Spleen (tissue), 11 donors: Measurements from ENCODE around the gene CD81. TPM values are rescaled to one million over a fixed set of nuclear protein-coding genes. Genes with fewer than 3 reads are reported as not detected.

Source experiments
- DNase-seq: peaks from one replicate; pipeline ENCODE4 v3.0.0-alpha.2; 2020
- H3K27ac ChIP-seq, 8 donors: fragments of 200-600 bp; sonication (generic) in 7 of 8; 1 replicate in 4 of 8; 2 replicates in 4 of 8; pipeline versions ENCODE4 v1.5.0 to v1.8.0; 2016 to 2021; ENCODE audit warnings: inconsistent platforms in 4 of 8, mild to moderate bottlenecking in 4 of 8, moderate library complexity in 1 of 8
- H3K27me3 ChIP-seq, 7 donors: fragments of 200-600 bp; sonication (generic) in 6 of 7; replicated peaks in 1 of 7; 1 replicate in 4 of 7; 2 replicates in 3 of 7; pipeline versions ENCODE4 v1.5.0 to v1.8.0; 2016 to 2021; ENCODE audit warnings: inconsistent platforms in 3 of 7, mild to moderate bottlenecking in 1 of 7
- H3K36me3 ChIP-seq, 6 donors: fragments of 200-600 bp; sonication (generic) in 5 of 6; 1 replicate in 4 of 6; 2 replicates in 2 of 6; pipeline versions ENCODE4 v1.5.0 to v1.8.0; 2016 to 2021; ENCODE audit warnings: inconsistent platforms in 2 of 6
- H3K4me1 ChIP-seq, 6 donors: fragments of 200-600 bp; sonication (generic) in 5 of 6; 1 replicate in 3 of 6; 2 replicates in 3 of 6; pipeline versions ENCODE4 v1.5.0 to v1.8.0; 2016 to 2021; ENCODE audit warnings: inconsistent platforms in 3 of 6
- H3K4me3 ChIP-seq, 8 donors: fragments of 200-600 bp; sonication (generic) in 7 of 8; 1 replicate in 4 of 8; 2 replicates in 4 of 8; pipeline versions ENCODE4 v1.5.0 to v1.8.0; 2016 to 2021; ENCODE audit warnings: inconsistent platforms in 4 of 8, mild to moderate bottlenecking in 4 of 8, moderate library complexity in 2 of 8
- H3K9me3 ChIP-seq, 8 donors: fragments of 200-600 bp; sonication (generic) in 7 of 8; 1 replicate in 4 of 8; 2 replicates in 4 of 8; pipeline versions ENCODE4 v1.5.0 to v1.8.0; 2016 to 2021; ENCODE audit warnings: inconsistent platforms in 4 of 8
- POLR2A ChIP-seq, 3 donors: fragments of 450-650 bp; IDR thresholded peaks; one replicate each; pipeline ENCODE4 v1.5.1; 2017; ENCODE audit warnings: antibody characterized with exemption in 3 of 3, mild to moderate bottlenecking in 1 of 3
- POLR2AphosphoS5 ChIP-seq, 3 donors: sonication (generic); formaldehyde crosslinking; IDR thresholded peaks; one replicate each; pipeline ENCODE4 v1.5.1; 2017; ENCODE audit warnings: antibody characterized with exemption in 3 of 3
- WGBS, 5 donors: extraction: QIAGEN DNeasy Blood & Tissue Kit in 3 of 5; methylation state at CpG; one replicate each; pipeline versions ENCODE4 v1.1.5 to v1.1.7; 2013 to 2018; 5-methylcytosine and 5-hydroxymethylcytosine counted together
- intact Hi-C: fragments of 100-400 bp; cut with DNase I; formaldehyde crosslinking; loops from one replicate; pipeline ENCODE4 v1.15.0; 2023; ENCODE audit warnings: low total_unique reads
- polyA plus RNA-seq, 3 donors: library from polyadenylated mRNA; stranded (reverse); fragments of 200-250 nt; gene quantifications; one replicate each; pipeline ENCODE4 v1.2.1, GENCODE V29; 2013
- total RNA-seq, 7 donors: library from RNA; depleted of rRNA in 3 of 7; stranded (reverse); fragments of >200 nt in 3 of 7; fragmentation: NEBNext Ultra II Directional in 4 of 7; extraction: Animal tissue kit (Norgen Biotek cat#: 25700) in 4 of 7; gene quantifications; one replicate each; pipeline versions ENCODE4 v1.1.0 to v1.2.1, GENCODE V29; 2016 to 2021
- TF ChIP-seq, protein P1 (sequence below), 11 experiments: fragments of 200-600 bp in 7 of 11; fragments of 450-650 bp in 4 of 11; sonication (generic) in 4 of 11; IDR thresholded peaks in 8 of 11; conservative IDR thresholded peaks in 3 of 11; 1 replicate in 7 of 11; 2 replicates in 4 of 11; pipeline versions ENCODE4 v1.4.0 to v1.8.0; 2016 to 2021; ENCODE audit warnings: antibody characterized with exemption in 11 of 11, inconsistent platforms in 4 of 11, mild to moderate bottlenecking in 1 of 11
- donor health status: healthy with polysubstance abuse.
- donor health status: DM: no; HTN: no; CAD: no; lungs with moderate emphysema.
- donor health status: DM: no; HTN: no; CAD: no.
- donor health status: Bipolar disorder and iron deficiency.
- donor health status: healthy.
- donor health status: DM: no; HTN: no; CAD: no.
- donor health status: DM: yes; HTN: yes; CAD: no.

The CD81 gene
- total and polyA plus RNA-seq, 10 donors: 191 to 594 (median 433) TPM

DNA sequence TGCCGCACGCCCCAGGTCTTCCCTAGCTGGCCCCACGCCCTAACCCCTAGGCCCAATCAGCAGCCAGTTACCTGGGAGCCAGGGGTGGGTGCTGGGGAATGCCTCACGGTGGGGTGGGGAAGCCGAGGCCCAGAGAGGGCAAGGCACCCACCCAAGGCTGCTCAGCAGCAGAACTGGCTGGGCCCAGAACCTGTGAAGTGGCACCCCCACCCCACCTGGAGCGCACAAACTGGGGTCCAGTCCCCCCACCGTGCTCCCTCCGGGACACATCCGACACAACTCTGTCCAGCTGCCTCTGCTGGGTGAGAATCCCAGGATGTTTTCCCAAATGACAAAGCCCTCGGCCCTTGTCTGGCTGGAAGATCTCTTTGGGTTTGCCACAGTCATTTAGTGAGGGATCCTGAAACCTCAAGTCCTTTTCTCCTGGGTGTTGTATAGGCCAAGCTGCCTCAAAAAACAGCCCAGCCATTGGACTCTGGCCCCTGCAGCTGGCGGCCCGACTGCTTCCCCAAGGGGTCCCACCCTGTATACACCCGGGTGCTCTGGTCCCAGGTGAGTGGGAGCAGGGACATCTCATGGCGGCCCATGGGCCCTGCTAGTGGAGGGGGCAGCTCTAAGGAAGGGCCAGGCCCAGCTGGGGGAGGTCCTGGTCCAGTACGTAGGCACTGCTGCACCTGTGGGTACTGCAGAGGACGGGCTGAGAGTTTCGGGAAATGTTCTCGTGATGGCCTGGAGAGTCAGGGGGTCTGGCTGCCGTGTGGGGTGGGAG, 44.3 kb downstream of the CD81 start:
- no peak for DNase-seq
- 63 to 82% (median 81%) methylated on average over 12 to 19 of the region's 19 CpGs for WGBS, 5 donors

DNA sequence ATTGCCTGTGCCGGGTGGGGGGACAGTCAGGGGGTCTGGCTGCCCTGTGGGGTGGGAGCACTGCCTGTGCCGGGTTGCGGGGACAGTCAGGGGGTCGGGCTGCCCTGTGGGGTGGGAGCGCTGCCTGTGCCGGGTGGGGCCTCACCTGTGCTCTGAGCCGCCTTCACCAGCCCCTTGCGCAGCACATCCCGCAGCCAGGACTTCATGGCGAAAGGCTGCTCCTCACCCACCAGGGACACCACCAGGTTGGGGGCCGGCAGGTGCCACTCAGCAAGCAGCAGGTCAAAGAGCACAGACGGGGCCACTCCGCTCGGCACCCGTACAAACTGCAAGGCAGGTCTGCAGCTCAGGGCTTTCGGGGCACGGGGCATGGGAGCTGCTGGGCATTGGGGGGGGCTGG, 44.9 kb downstream of the CD81 start:
- Histone ChIP-seq H3K27ac (no peak overlapping the region), H3K36me3 (no peaks in the 10 kb centered on the region), H3K4me1 (peaks cover 6 to 21% (median 14%) of the 10 kb centered on the region in 6 donors), H3K9me3 (no peaks in the 10 kb centered on the region), H3K27me3 (peaks cover 0 to 39% (median 9%) of the 10 kb centered on the region in 7 donors), H3K4me3 (no peak overlapping the region)
- 83 to 91% (median 88%) methylated on average over 13 to 17 of the region's 17 CpGs for WGBS, 5 donors
- intact Hi-C loops: no loop called here
- no peak for TF ChIP-seq POLR2A (IDR thresholded peaks at IDR 0.05)
- TF ChIP-seq POLR2AphosphoS5 (IDR thresholded peaks at IDR 0.05): no peak
- TF ChIP-seq, protein P1, sequence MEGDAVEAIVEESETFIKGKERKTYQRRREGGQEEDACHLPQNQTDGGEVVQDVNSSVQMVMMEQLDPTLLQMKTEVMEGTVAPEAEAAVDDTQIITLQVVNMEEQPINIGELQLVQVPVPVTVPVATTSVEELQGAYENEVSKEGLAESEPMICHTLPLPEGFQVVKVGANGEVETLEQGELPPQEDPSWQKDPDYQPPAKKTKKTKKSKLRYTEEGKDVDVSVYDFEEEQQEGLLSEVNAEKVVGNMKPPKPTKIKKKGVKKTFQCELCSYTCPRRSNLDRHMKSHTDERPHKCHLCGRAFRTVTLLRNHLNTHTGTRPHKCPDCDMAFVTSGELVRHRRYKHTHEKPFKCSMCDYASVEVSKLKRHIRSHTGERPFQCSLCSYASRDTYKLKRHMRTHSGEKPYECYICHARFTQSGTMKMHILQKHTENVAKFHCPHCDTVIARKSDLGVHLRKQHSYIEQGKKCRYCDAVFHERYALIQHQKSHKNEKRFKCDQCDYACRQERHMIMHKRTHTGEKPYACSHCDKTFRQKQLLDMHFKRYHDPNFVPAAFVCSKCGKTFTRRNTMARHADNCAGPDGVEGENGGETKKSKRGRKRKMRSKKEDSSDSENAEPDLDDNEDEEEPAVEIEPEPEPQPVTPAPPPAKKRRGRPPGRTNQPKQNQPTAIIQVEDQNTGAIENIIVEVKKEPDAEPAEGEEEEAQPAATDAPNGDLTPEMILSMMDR (IDR thresholded peaks at IDR 0.05 in 8 of 11, conservative IDR thresholded peaks at IDR 0.05 in 3 of 11): no peak
- DNase-seq: no peak

More for the DNA sequence above, 44.3 kb downstream of the CD81 start:
- Histone ChIP-seq H3K4me1 (peaks cover 6 to 21% (median 14%) of the 10 kb centered on the region in 6 donors), H3K27ac (no peak overlapping the region), H3K4me3 (no peak overlapping the region), H3K9me3 (no peaks in the 10 kb centered on the region), H3K27me3 (peaks cover 0 to 38% (median 7%) of the 10 kb centered on the region in 7 donors), H3K36me3 (no peaks in the 10 kb centered on the region)
- no peak for TF ChIP-seq POLR2A (IDR thresholded peaks at IDR 0.05)
- no peak for TF ChIP-seq POLR2AphosphoS5 (IDR thresholded peaks at IDR 0.05)
- TF ChIP-seq, protein P1 (IDR thresholded peaks at IDR 0.05 in 8 of 11, conservative IDR thresholded peaks at IDR 0.05 in 3 of 11): no peak
- intact Hi-C loops: no loop called here

GRCh38 chr11:2422461-2423156, 45.5 kb downstream of the CD81 start:
- DNase-seq: no peak
- TF ChIP-seq, protein P1 (IDR thresholded peaks at IDR 0.05 in 8 of 11, conservative IDR thresholded peaks at IDR 0.05 in 3 of 11): no peak

More at GRCh38 chr11:2422461-2423156, 45.5 kb downstream of the CD81 start:
- Histone ChIP-seq H3K9me3 (no peaks in the 10 kb centered on the region), H3K27me3 (peaks cover 0 to 39% (median 9%) of the 10 kb centered on the region in 7 donors), H3K4me1 (peaks cover 6 to 21% (median 14%) of the 10 kb centered on the region in 6 donors), H3K27ac (no peak overlapping the region), H3K36me3 (no peaks in the 10 kb centered on the region), H3K4me3 (no peak overlapping the region)
- 82 to 92% (median 89%) methylated on average over 5 to 14 of the region's 14 CpGs for WGBS, 5 donors
- intact Hi-C loops: no loop called here
